Liver (tissue), 9 donors: ENCODE data around the gene GPR101. TPM values are rescaled to one million over a fixed set of nuclear protein-coding genes. Genes with fewer than 3 reads are reported as not detected.

Experiments used
- DNase-seq: peaks from one replicate; pipeline ENCODE4 v3.0.0-alpha.2; 2017; ENCODE audit warnings: low spot score
- H3K27ac ChIP-seq, 2 donors: one replicate each; pipeline ENCODE4 v1.7.0; 2013; ENCODE audit warnings: inconsistent platforms in 2 of 2, low read length in 2 of 2, control low read depth in 1 of 2, low read depth in 1 of 2, mild to moderate bottlenecking in 1 of 2
- H3K27me3 ChIP-seq, 4 donors: one replicate each; pipeline versions ENCODE4 v1.6.1 to v1.7.0; 2013; ENCODE audit warnings: low read length in 3 of 4, inconsistent platforms in 1 of 4, mild to moderate bottlenecking in 1 of 4, moderate library complexity in 1 of 4; ENCODE audit not compliant: control insufficient read depth in 4 of 4, insufficient read depth in 4 of 4
- H3K36me3 ChIP-seq, 4 donors: one replicate each; pipeline versions ENCODE4 v1.6.1 to v1.7.0; 2013; ENCODE audit warnings: low read length in 3 of 4, mild to moderate bottlenecking in 3 of 4, low read depth in 1 of 4, moderate library complexity in 1 of 4; ENCODE audit not compliant: control insufficient read depth in 4 of 4, insufficient read depth in 3 of 4
- H3K4me1 ChIP-seq, 4 donors: one replicate each; pipeline versions ENCODE4 v1.6.1 to v1.7.0; 2013; ENCODE audit warnings: low read length in 3 of 4, mild to moderate bottlenecking in 3 of 4, moderate library complexity in 1 of 4; ENCODE audit not compliant: control insufficient read depth in 4 of 4, insufficient read depth in 4 of 4
- H3K4me3 ChIP-seq, 3 donors: one replicate each; pipeline versions ENCODE4 v1.6.1 to v1.7.0; 2013; ENCODE audit warnings: low read length in 3 of 3, control low read depth in 1 of 3, low read depth in 1 of 3, mild to moderate bottlenecking in 1 of 3
- H3K9ac ChIP-seq, 2 donors: one replicate each; pipeline ENCODE4 v1.7.0; 2013; ENCODE audit warnings: low read length in 2 of 2, mild to moderate bottlenecking in 2 of 2, moderate library complexity in 2 of 2, control low read depth in 1 of 2, low read depth in 1 of 2
- H3K9me3 ChIP-seq, 4 donors: one replicate each; pipeline versions ENCODE4 v1.6.1 to v1.7.0; 2013; ENCODE audit warnings: low read length in 3 of 4; ENCODE audit not compliant: control insufficient read depth in 4 of 4
- ATF3 ChIP-seq: IDR thresholded peaks from 2 replicates; pipeline ENCODE4 v1.6.1; 2016; ENCODE audit warnings: antibody characterized with exemption
- CTCF ChIP-seq: fragments of 150-350 bp; IDR thresholded peaks from 2 replicates; pipeline ENCODE4 v1.5.1; 2017; ENCODE audit warnings: improper control_type of control experiment, low read depth, low read length; ENCODE audit not compliant: missing input control
- EGR1 ChIP-seq, 2 donors: IDR thresholded peaks; 2 replicates each; pipeline ENCODE4 v1.6.1; 2016 to 2018; ENCODE audit warnings: antibody characterized with exemption in 2 of 2, low read depth in 2 of 2
- FOXA1 ChIP-seq: IDR thresholded peaks from 2 replicates; pipeline ENCODE4 v1.6.1; 2016; ENCODE audit warnings: antibody characterized with exemption
- FOXA2 ChIP-seq: IDR thresholded peaks from 2 replicates; pipeline ENCODE4 v1.6.1; 2016; ENCODE audit warnings: antibody characterized with exemption
- GABPA ChIP-seq, 2 donors: IDR thresholded peaks in 1 of 2; conservative IDR thresholded peaks in 1 of 2; 2 replicates each; pipeline ENCODE4 v1.6.1; 2016; ENCODE audit warnings: antibody characterized with exemption in 2 of 2, mild to moderate bottlenecking in 1 of 2, moderate library complexity in 1 of 2
- HNF4A ChIP-seq, 2 donors: conservative IDR thresholded peaks; 2 replicates each; pipeline ENCODE4 v1.6.1; 2016; ENCODE audit warnings: antibody characterized with exemption in 2 of 2, mild to moderate bottlenecking in 2 of 2
- HNF4G ChIP-seq: IDR thresholded peaks from 2 replicates; pipeline ENCODE4 v1.6.1; 2016; ENCODE audit warnings: antibody characterized with exemption
- JUND ChIP-seq, 2 donors: IDR thresholded peaks; 2 replicates each; pipeline ENCODE4 v1.6.1; 2016; ENCODE audit warnings: antibody characterized with exemption in 2 of 2
- MAX ChIP-seq: IDR thresholded peaks from 2 replicates; pipeline ENCODE4 v1.6.1; 2016; ENCODE audit warnings: antibody characterized with exemption
- NR2F2 ChIP-seq: IDR thresholded peaks from 2 replicates; pipeline ENCODE4 v1.6.1; 2016; ENCODE audit warnings: antibody characterized with exemption
- RAD21 ChIP-seq, 2 donors: IDR thresholded peaks; 2 replicates each; pipeline ENCODE4 v1.6.1; 2016; ENCODE audit warnings: antibody characterized with exemption in 2 of 2, mild to moderate bottlenecking in 2 of 2
- RXRA ChIP-seq, 2 donors: IDR thresholded peaks; 2 replicates each; pipeline ENCODE4 v1.6.1; 2017 to 2018; ENCODE audit warnings: antibody characterized with exemption in 2 of 2, mild to moderate bottlenecking in 1 of 2
- SP1 ChIP-seq: IDR thresholded peaks from 2 replicates; pipeline ENCODE4 v1.6.1; 2018; ENCODE audit warnings: antibody characterized with exemption, mild to moderate bottlenecking
- TAF1 ChIP-seq: conservative IDR thresholded peaks from 2 replicates; pipeline ENCODE4 v1.6.1; 2016; ENCODE audit warnings: antibody characterized with exemption, mild to moderate bottlenecking
- YY1 ChIP-seq: IDR thresholded peaks from 2 replicates; pipeline ENCODE4 v1.6.1; 2016; ENCODE audit warnings: antibody characterized with exemption, mild to moderate bottlenecking
- WGBS: extraction: QIAGEN DNeasy Blood & Tissue Kit; methylation state at CpG from one replicate; pipeline ENCODE4 v1.1.7; 2013; 5-methylcytosine and 5-hydroxymethylcytosine counted together
- polyA plus RNA-seq, 2 donors: library from polyadenylated mRNA; stranded (reverse) in 1 of 2; unstranded in 1 of 2; fragments of 200-250 nt in 1 of 2; fragments of >200 nt in 1 of 2; fragmentation: Nextera tagmentation in 1 of 2; extraction: Ambion mirVana in 1 of 2; gene quantifications; one replicate each; pipeline versions ENCODE4 v1.2.1 to v1.2.3, GENCODE V29; 2013 to 2015
- total RNA-seq, 2 donors: library from RNA; depleted of rRNA; stranded (reverse); fragments of >200 nt; gene quantifications; one replicate each; pipeline ENCODE4 v1.2.3, GENCODE V29; 2014
- TF ChIP-seq, protein P1 (sequence below): IDR thresholded peaks from 2 replicates; pipeline ENCODE4 v1.6.1; 2016; ENCODE audit warnings: antibody characterized with exemption
- donor health status: healthy.
- donor health status: healthy.
- donor health status: healthy.
- donor health status: healthy.
- donor health status: healthy.

Gene GPR101
- total and polyA plus RNA-seq, 4 donors: not detected

DNA sequence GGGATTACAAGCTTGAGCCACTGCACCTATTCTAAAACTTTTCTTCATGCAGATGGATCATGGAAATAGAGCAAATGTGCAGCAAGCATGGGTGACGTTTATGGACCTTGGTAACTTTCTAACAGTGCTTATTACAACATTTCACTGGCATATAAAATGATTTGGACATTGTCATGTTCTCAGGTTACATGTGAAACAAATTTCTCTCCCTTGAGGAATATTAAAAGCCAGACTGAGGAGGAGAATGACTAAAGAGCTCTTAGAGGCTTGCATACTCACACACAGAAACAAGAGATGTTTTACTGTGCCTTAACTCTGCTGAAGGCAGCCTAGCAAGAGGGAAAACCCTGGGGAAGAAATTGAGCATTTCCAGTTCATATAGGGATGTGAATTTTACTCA is 38.6 kb upstream of the GPR101 start:
- no peak for TF ChIP-seq RXRA (IDR thresholded peaks at IDR 0.05)
- no peak for TF ChIP-seq SP1
- TF ChIP-seq TAF1: no peak
- TF ChIP-seq EGR1 (IDR thresholded peaks at IDR 0.05; ENCODE audit: low read depth in 2 of 2): no peak
- no peak for TF ChIP-seq HNF4A (conservative IDR thresholded peaks at IDR 0.05)
- TF ChIP-seq YY1: no peak
- no peak for TF ChIP-seq NR2F2
- no peak for TF ChIP-seq RAD21 (IDR thresholded peaks at IDR 0.05)
- no peak for TF ChIP-seq FOXA1
- no peak for TF ChIP-seq ATF3
- TF ChIP-seq MAX: no peak
- TF ChIP-seq JUND (IDR thresholded peaks at IDR 0.05): no peak
- H3K9ac ChIP-seq: no peak overlapping the region
- H3K27ac ChIP-seq: no peak overlapping the region
- no peaks in the 10 kb centered on the region for H3K36me3 ChIP-seq
- 54% methylated on average over 1 of the region's 1 CpG for WGBS
- peaks cover 0 to 6% (median 0%) of the 10 kb centered on the region in 4 donors for H3K27me3 ChIP-seq
- no peak overlapping the region for H3K4me3 ChIP-seq
- no peak for DNase-seq
- no peaks in the 10 kb centered on the region for H3K4me1 ChIP-seq
- no peaks in the 10 kb centered on the region for H3K9me3 ChIP-seq

GRCh38 chrX:137071596-137071995 is 37.8 kb upstream of the GPR101 start:
- no peak overlapping the region for H3K9ac ChIP-seq
- no peaks in the 10 kb centered on the region for H3K9me3 ChIP-seq
- no peak for DNase-seq
- H3K4me3 ChIP-seq: no peak overlapping the region
- H3K36me3 ChIP-seq: no peaks in the 10 kb centered on the region
- H3K27ac ChIP-seq: no peak overlapping the region
- TF ChIP-seq RAD21 (IDR thresholded peaks at IDR 0.05): no peak
- TF ChIP-seq CTCF: no peak
- no peak for TF ChIP-seq EGR1 (IDR thresholded peaks at IDR 0.05; ENCODE audit: low read depth in 2 of 2)
- TF ChIP-seq HNF4G: no peak
- TF ChIP-seq ATF3: no peak
- TF ChIP-seq FOXA2: no peak
- TF ChIP-seq TAF1: no peak
- no peak for TF ChIP-seq FOXA1
- TF ChIP-seq MAX: no peak
- no peak for TF ChIP-seq HNF4A (conservative IDR thresholded peaks at IDR 0.05)
- no peak for TF ChIP-seq JUND (IDR thresholded peaks at IDR 0.05)
- H3K27me3 ChIP-seq: peaks cover 0 to 6% (median 0%) of the 10 kb centered on the region in 4 donors
- no peaks in the 10 kb centered on the region for H3K4me1 ChIP-seq
- 65% methylated on average over 2 of the region's 2 CpGs for WGBS

DNA sequence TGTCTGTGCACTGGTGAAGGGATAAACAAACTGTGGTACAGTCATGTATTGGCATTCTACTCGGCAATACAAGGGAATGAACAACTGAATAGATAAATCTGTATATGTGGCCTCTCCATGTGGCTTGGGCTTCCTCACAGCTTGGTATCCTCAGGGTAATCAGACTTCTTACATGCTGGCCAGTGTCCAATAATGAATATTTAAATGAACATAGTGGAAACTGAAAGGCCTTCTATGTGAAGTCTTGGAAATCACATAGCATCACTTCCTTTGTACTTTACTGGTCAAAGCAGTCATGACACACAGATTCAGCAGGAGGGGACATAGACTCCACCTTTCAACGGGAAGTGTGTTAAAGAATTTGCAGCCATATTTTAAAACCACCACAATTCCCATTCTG is 33.4 kb upstream of the GPR101 start:
- WGBS: 75% methylated on average over 2 of the region's 2 CpGs
- no peak overlapping the region for H3K4me3 ChIP-seq
- TF ChIP-seq FOXA1 (no peak), HNF4A (conservative IDR thresholded peaks at IDR 0.05) (no peak), YY1 (no peak), JUND (IDR thresholded peaks at IDR 0.05) (no peak), SP1 (no peak), CTCF (no peak), GABPA (IDR thresholded peaks at IDR 0.05 in 1 of 2, conservative IDR thresholded peaks at IDR 0.05 in 1 of 2) (no peak), NR2F2 (no peak), FOXA2 (no peak)
- TF ChIP-seq, protein P1, sequence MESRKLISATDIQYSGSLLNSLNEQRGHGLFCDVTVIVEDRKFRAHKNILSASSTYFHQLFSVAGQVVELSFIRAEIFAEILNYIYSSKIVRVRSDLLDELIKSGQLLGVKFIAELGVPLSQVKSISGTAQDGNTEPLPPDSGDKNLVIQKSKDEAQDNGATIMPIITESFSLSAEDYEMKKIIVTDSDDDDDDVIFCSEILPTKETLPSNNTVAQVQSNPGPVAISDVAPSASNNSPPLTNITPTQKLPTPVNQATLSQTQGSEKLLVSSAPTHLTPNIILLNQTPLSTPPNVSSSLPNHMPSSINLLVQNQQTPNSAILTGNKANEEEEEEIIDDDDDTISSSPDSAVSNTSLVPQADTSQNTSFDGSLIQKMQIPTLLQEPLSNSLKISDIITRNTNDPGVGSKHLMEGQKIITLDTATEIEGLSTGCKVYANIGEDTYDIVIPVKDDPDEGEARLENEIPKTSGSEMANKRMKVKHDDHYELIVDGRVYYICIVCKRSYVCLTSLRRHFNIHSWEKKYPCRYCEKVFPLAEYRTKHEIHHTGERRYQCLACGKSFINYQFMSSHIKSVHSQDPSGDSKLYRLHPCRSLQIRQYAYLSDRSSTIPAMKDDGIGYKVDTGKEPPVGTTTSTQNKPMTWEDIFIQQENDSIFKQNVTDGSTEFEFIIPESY: no peak
- H3K9me3 ChIP-seq: no peaks in the 10 kb centered on the region
- no peaks in the 10 kb centered on the region for H3K4me1 ChIP-seq
- no peak overlapping the region for H3K9ac ChIP-seq
- H3K36me3 ChIP-seq: no peaks in the 10 kb centered on the region
- DNase-seq: no peak
- no peak overlapping the region for H3K27ac ChIP-seq
- H3K27me3 ChIP-seq: peaks cover 0 to 6% (median 0%) of the 10 kb centered on the region in 4 donors
